Upper lobe of left lung (tissue), 6 donors: ENCODE measurements around the gene PLXNA4. TPM values are rescaled to one million over a fixed set of nuclear protein-coding genes. Genes with fewer than 3 reads are reported as not detected.

Experiments
- ATAC-seq, 2 donors: fragments of 200-7000 bp; cut with Tn5 transposase; one replicate each; pipeline ENCODE4 v1.9.1; 2022; ENCODE audit warnings: mild to moderate bottlenecking in 2 of 2, moderate library complexity in 2 of 2; ENCODE audit not compliant: low FRiP score in 2 of 2
- DNase-seq, 2 donors: peaks; one replicate each; pipeline ENCODE4 v3.0.0-alpha.2; 2019 to 2020
- H3K27ac ChIP-seq, 4 donors: fragments of 200-600 bp; sonication (generic); one replicate each; pipeline ENCODE4 v1.5.1; 2016 to 2019
- H3K27me3 ChIP-seq, 4 donors: fragments of 200-600 bp; sonication (generic); one replicate each; pipeline ENCODE4 v1.5.1; 2017 to 2019
- H3K36me3 ChIP-seq, 4 donors: fragments of 200-600 bp; sonication (generic); one replicate each; pipeline ENCODE4 v1.5.1; 2016 to 2019
- H3K4me1 ChIP-seq, 4 donors: fragments of 200-600 bp; sonication (generic); one replicate each; pipeline ENCODE4 v1.5.1; 2018 to 2019
- H3K4me3 ChIP-seq, 4 donors: fragments of 200-600 bp; sonication (generic); one replicate each; pipeline ENCODE4 v1.5.1; 2017 to 2019; ENCODE audit warnings: mild to moderate bottlenecking in 2 of 4, moderate library complexity in 1 of 4
- H3K9me3 ChIP-seq, 4 donors: fragments of 200-600 bp; sonication (generic); one replicate each; pipeline ENCODE4 v1.5.1; 2018 to 2019
- EP300 ChIP-seq, 4 donors: sonication (generic); formaldehyde crosslinking; IDR thresholded peaks; one replicate each; pipeline ENCODE4 v1.5.1; 2017; ENCODE audit warnings: antibody characterized with exemption in 4 of 4, control low read depth in 2 of 4
- POLR2A ChIP-seq, 4 donors: fragments of 450-650 bp; IDR thresholded peaks; one replicate each; pipeline ENCODE4 v1.5.1; 2016 to 2017; ENCODE audit warnings: antibody characterized with exemption in 4 of 4, mild to moderate bottlenecking in 2 of 4
- POLR2AphosphoS5 ChIP-seq, 2 donors: sonication (generic); formaldehyde crosslinking; IDR thresholded peaks; one replicate each; pipeline ENCODE4 v1.5.1; 2017; ENCODE audit warnings: antibody characterized with exemption in 2 of 2
- WGBS, 2 donors: methylation state at CpG; one replicate each; pipeline ENCODE4 v1.1.5; 2017 to 2018; 5-methylcytosine and 5-hydroxymethylcytosine counted together
- total RNA-seq, 6 donors: library from RNA; depleted of rRNA in 4 of 6; stranded (reverse); fragments of >200 nt in 4 of 6; gene quantifications; one replicate each; pipeline versions ENCODE4 v1.1.0 to v1.2.1, GENCODE V29; 2016 to 2021
- TF ChIP-seq, protein P1 (sequence below), 6 experiments: fragments of 450-650 bp in 4 of 6; fragments of 200-600 bp in 2 of 6; sonication (generic) in 2 of 6; IDR thresholded peaks; one replicate each; pipeline ENCODE4 v1.5.1; 2016 to 2019; ENCODE audit warnings: antibody characterized with exemption in 6 of 6
- donor health status: DM: no; HTN: no; CAD: no; lungs with moderate emphysema.
- donor health status: DM: no; HTN: yes; CAD: no; lungs with severe emphysema.

The PLXNA4 gene
- total RNA-seq, 6 donors from 2014 or later = 1.1 to 5.9 (median 2.6) TPM

DNA sequence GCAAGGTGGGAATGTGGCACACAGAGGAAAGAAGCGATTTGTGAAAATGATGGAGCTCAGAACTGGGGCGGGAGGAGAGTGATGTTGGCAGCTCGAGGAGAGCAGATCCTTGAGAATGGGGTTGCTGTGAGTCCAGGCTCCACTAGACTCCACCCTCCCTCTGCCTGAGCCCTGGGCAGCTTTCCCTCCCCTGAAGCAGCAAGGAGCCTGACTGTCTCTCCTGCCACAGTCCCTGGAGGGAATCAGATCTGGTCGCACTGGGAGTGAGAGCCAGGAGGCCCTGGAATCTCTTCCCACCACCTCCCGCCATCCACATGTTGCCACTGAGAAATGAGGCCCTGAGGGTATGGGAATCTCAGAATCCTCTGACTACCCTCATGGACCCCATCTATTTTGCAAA lies 362.7 kb downstream of the PLXNA4 start:
- 72 to 89% methylated on average over 3 to 5 of the region's 5 CpGs for WGBS, 2 donors
- ATAC-seq = no peak

DNA sequence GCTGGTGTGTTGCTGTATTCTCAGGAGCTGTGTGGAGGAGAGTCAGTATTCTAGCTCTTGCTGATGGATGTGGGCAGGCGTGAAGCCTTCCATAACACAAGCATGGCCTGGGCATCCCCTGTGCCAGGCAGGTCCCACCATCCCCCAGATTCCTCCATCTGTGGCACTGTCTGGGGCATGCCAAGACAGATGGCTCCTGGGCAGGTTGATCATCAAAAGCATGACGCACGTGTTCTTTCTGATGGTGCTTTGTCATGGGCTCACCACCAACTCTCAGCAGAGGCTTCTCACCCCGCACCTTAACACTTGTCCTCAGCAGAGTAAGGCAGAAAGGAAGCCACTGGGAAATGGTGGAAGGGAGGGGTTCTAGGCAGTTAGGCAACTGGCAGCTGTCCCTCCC lies 364.3 kb downstream of the PLXNA4 start:
- H3K4me1 ChIP-seq = no peaks in the 10 kb centered on the region
- H3K36me3 ChIP-seq = no peaks in the 10 kb centered on the region
- WGBS, 2 donors = 89 to 98% methylated on average over 3 to 4 of the region's 4 CpGs
- TF ChIP-seq, protein P1, sequence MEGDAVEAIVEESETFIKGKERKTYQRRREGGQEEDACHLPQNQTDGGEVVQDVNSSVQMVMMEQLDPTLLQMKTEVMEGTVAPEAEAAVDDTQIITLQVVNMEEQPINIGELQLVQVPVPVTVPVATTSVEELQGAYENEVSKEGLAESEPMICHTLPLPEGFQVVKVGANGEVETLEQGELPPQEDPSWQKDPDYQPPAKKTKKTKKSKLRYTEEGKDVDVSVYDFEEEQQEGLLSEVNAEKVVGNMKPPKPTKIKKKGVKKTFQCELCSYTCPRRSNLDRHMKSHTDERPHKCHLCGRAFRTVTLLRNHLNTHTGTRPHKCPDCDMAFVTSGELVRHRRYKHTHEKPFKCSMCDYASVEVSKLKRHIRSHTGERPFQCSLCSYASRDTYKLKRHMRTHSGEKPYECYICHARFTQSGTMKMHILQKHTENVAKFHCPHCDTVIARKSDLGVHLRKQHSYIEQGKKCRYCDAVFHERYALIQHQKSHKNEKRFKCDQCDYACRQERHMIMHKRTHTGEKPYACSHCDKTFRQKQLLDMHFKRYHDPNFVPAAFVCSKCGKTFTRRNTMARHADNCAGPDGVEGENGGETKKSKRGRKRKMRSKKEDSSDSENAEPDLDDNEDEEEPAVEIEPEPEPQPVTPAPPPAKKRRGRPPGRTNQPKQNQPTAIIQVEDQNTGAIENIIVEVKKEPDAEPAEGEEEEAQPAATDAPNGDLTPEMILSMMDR (IDR thresholded peaks at IDR 0.05) = no peak
- no peak for TF ChIP-seq POLR2A (IDR thresholded peaks at IDR 0.05)
- TF ChIP-seq EP300 (IDR thresholded peaks at IDR 0.05) = no peak
- no peak for TF ChIP-seq POLR2AphosphoS5 (IDR thresholded peaks at IDR 0.05)
- H3K27me3 ChIP-seq = no peaks in the 10 kb centered on the region
- DNase-seq = no peak
- H3K27ac ChIP-seq = no peak overlapping the region
- no peaks in the 10 kb centered on the region for H3K9me3 ChIP-seq
- H3K4me3 ChIP-seq = no peak overlapping the region
- ATAC-seq = no peak

More for the DNA sequence above, 362.7 kb downstream of the PLXNA4 start:
- Histone ChIP-seq H3K4me1 (no peaks in the 10 kb centered on the region), H3K9me3 (no peaks in the 10 kb centered on the region), H3K27ac (no peak overlapping the region), H3K4me3 (no peak overlapping the region), H3K27me3 (no peaks in the 10 kb centered on the region), H3K36me3 (no peaks in the 10 kb centered on the region)
- no peak for TF ChIP-seq EP300 (IDR thresholded peaks at IDR 0.05)
- no peak for DNase-seq

DNA sequence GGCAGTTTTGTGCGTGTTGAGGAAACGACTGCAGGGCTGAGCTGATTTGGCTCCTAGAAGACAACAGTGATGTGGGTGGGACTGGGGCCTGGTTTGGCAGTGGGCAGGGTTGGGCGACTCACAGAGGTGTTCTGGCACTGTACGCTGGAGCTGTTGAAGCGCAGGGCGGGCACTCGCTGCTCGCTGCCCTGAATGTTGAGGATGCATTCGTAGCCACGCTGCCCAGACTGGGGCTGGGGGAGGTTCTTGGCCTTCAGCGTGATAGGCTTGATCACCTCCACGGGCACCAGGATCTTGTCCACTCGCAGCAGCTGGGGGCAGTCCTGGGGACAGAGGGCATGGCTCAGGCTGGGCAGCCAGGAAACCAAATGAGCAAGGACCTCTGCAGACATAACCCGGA lies 365.4 kb downstream of the PLXNA4 start:
- no peaks in the 10 kb centered on the region for H3K9me3 ChIP-seq
- no peaks in the 10 kb centered on the region for H3K4me1 ChIP-seq
- no peak overlapping the region for H3K4me3 ChIP-seq
- H3K27ac ChIP-seq = no peak overlapping the region
- H3K36me3 ChIP-seq = no peaks in the 10 kb centered on the region
- 93 to 97% methylated on average over 12 to 13 of the region's 14 CpGs for WGBS, 2 donors
- TF ChIP-seq, protein P1 (IDR thresholded peaks at IDR 0.05) = no peak
- TF ChIP-seq POLR2A (IDR thresholded peaks at IDR 0.05) = no peak
- TF ChIP-seq EP300 (IDR thresholded peaks at IDR 0.05) = no peak
- TF ChIP-seq POLR2AphosphoS5 (IDR thresholded peaks at IDR 0.05) = no peak
- DNase-seq (peak in 1 of 2 donors; percentile 59), ATAC-seq (peak in 1 of 2 donors; percentile 11)
- no peaks in the 10 kb centered on the region for H3K27me3 ChIP-seq

DNA sequence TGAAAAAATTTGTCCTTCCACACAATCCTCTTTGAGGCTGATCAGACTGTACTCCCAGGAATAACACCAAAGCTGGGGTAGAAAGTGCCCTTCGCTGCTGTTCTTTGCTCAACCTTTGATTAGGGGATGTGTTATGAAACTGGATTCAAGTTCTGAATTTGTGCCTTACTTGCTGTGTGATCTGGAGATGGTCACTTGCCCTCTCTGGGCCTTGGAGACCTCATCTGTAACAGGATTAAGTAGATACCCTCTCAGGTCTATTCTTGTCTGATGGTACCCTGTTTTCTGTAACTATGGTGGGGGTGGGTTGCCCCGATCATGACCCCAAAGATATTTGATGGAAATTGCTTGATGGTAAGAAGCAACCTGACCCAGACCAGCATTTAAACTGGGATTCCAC lies 368.5 kb downstream of the PLXNA4 start:
- no peaks in the 10 kb centered on the region for H3K27me3 ChIP-seq
- 89 to 93% methylated on average over 2 of the region's 2 CpGs for WGBS, 2 donors
- no peak overlapping the region for H3K4me3 ChIP-seq
- H3K27ac ChIP-seq = no peak overlapping the region
- ATAC-seq (no peak), DNase-seq (no peak)
- no peak for TF ChIP-seq POLR2A (IDR thresholded peaks at IDR 0.05)
- TF ChIP-seq POLR2AphosphoS5 (IDR thresholded peaks at IDR 0.05) = no peak
- TF ChIP-seq EP300 (IDR thresholded peaks at IDR 0.05) = no peak
- TF ChIP-seq, protein P1 (IDR thresholded peaks at IDR 0.05) = no peak
- H3K4me1 ChIP-seq = no peaks in the 10 kb centered on the region
- H3K9me3 ChIP-seq = no peaks in the 10 kb centered on the region
- H3K36me3 ChIP-seq = no peaks in the 10 kb centered on the region

GRCh38 chr7:132207211-132207610 lies 369.1 kb downstream of the PLXNA4 start:
- no peaks in the 10 kb centered on the region for H3K27me3 ChIP-seq
- H3K27ac ChIP-seq = no peak overlapping the region
- TF ChIP-seq EP300 (IDR thresholded peaks at IDR 0.05) (no peak), POLR2A (IDR thresholded peaks at IDR 0.05) (no peak), POLR2AphosphoS5 (IDR thresholded peaks at IDR 0.05) (no peak)
- ATAC-seq (no peak), DNase-seq (peak in 1 of 2 donors; percentile 36)
- H3K4me3 ChIP-seq = no peak overlapping the region
- no peaks in the 10 kb centered on the region for H3K9me3 ChIP-seq
- 78 to 86% methylated on average over 7 to 9 of the region's 9 CpGs for WGBS, 2 donors
- no peaks in the 10 kb centered on the region for H3K4me1 ChIP-seq
- no peaks in the 10 kb centered on the region for H3K36me3 ChIP-seq

- Histone ChIP-seq H3K9me3 (no peaks in the 10 kb centered on the region), H3K27ac (no peak overlapping the region), H3K36me3 (no peaks in the 10 kb centered on the region), H3K4me1 (no peaks in the 10 kb centered on the region), H3K27me3 (no peaks in the 10 kb centered on the region), H3K4me3 (no peak overlapping the region)
- ATAC-seq (no peak), DNase-seq (no peak)
- WGBS, 2 donors = 65 to 75% methylated on average over 8 of the region's 8 CpGs
- TF ChIP-seq EP300 (IDR thresholded peaks at IDR 0.05) (no peak), POLR2A (IDR thresholded peaks at IDR 0.05) (no peak), POLR2AphosphoS5 (IDR thresholded peaks at IDR 0.05) (no peak)
- TF ChIP-seq, protein P1 (IDR thresholded peaks at IDR 0.05) = no peak
Observed at GRCh38 chr7:132206594-132206993, 369.7 kb downstream of the PLXNA4 start.
